ENCODE measurements around the gene IRS2.

The IRS2 gene

DNA sequence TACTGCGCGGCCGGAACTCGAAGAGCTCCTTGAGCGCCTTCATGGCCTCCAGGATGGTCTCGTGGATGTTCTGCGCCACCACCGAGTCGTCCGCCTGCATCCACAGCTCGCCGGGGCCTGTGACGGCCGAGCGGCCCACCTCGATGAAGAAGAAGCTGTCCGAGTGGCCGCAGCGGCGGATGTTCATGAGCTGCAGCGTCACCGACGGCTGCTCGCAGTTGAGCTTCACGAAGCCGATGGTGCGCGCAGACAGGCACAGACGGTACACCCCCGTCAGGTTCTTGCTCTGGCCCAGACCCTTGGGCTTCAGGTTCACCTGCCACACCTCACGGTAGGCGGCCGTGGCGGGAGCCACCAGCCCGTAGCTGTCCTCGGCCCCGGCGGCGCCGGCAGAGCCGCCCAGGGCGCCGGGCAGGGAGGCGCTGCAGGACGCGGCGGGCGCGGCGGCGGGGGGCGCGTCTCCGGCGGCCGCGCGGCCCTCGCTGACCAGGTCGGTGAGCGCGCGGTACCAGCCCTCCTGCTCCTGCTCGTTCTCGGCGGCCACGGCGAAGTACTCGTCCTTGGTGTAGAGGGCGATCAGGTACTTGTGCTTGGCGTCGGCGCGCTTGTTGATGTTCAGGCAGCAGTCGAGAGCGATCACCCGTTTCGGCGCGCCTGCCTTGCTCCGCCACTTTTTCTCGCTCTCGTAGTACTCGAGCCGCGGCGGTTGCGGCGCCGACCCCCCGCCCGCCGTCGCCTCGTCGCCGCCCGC, 1.1 kb downstream of the IRS2 start:
- Histone ChIP-seq H3K4me3 (ENCODE audit: low read depth in 1 of 2, low read length in 2 of 2) (peak overlapping the region; percentile 55 to 63), H3K4me1 (ENCODE audit: insufficient read depth, low read length) (peaks cover 16% of the 10 kb centered on the region), H3K9ac (ENCODE audit: low read length) (no peak overlapping the region), H3K9me3 (ENCODE audit: low read length) (no peaks in the 10 kb centered on the region), H3K27me3 (ENCODE audit: control insufficient read depth in 1 of 2, insufficient read depth in 2 of 2, low read length in 2 of 2) (no peaks in the 10 kb centered on the region), H3K36me3 (ENCODE audit: insufficient read depth, low read length) (peaks cover 4% of the 10 kb centered on the region), H3K27ac (ENCODE audit: low read depth, low read length) (peak overlapping the region; percentile 82)

DNA sequence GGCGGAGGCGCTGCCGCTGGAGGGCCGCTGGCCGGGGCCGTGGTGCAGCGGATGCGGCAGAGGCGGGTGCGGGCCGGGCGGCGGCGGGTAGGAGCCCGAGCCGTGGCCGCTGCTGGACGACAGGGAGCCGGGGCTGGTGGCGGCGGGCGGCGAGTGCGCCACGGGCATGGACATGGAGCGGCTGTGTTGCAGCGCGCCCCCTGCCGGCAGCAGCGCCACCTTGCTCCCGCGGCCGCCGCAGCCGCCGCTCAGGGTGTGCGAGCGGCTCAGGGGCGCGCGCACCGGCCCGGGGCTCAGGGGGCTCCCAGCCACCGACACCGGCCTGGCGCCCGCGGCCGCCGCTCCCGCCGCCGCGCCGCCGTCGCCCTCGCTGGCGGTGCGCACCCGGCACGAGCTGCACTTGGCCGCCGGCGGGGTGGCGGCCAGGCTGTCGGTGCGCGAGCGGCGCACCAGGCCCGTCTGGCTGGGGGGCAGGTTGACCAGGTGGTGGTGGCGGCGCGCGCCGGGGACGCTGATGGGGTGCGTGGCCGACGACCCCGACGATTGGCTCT, 1.7 kb downstream of the IRS2 start:
- peak overlapping the region; percentile 82 for H3K27ac ChIP-seq (ENCODE audit: low read depth, low read length)

DNA sequence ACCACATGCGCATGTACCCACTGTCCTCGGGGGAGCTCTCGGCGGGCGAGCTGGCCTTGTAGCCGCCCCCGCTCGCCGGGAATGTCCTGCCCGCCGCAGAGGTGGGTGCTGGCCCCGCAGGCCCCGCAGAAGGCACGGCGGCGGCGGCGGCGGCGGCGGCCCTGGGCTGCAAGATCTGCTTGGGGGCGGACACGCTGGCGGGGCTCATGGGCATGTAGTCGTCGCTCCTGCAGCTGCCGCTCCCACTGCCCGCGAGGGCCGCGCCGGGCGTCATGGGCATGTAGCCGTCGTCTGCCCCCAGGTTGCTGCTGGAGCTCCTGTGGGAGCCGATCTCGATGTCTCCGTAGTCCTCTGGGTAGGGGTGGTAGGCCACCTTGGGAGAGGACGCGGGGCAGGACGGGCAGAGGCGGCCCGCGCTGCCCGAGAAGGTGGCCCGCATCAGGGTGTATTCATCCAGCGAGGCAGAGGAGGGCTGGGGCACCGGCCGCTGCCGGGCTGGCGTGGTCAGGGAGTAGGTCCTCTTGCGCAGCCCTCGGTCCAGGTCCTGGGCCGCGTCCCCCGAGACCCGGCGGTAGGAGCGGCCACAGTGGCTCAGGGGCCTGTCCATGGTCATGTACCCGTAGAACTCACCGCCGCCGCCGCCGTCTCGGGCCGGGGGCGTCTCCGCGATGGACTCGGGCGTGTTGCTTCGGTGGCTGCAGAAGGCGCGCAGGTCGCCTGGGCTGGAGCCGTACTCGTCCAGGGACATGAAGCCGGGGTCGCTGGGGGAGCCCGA, 2.4 kb downstream of the IRS2 start:
- H3K4me1 ChIP-seq (ENCODE audit: insufficient read depth, low read length) = peaks cover 26% of the 10 kb centered on the region

More for the DNA sequence above, 1.7 kb downstream of the IRS2 start:
- H3K9ac ChIP-seq (ENCODE audit: low read length) = no peak overlapping the region
- H3K4me1 ChIP-seq (ENCODE audit: insufficient read depth, low read length) = peaks cover 21% of the 10 kb centered on the region
- H3K4me3 ChIP-seq (ENCODE audit: low read depth in 1 of 2, low read length in 2 of 2) = peak overlapping the region; percentile 55 to 63
- peaks cover 4% of the 10 kb centered on the region for H3K36me3 ChIP-seq (ENCODE audit: insufficient read depth, low read length)
- H3K9me3 ChIP-seq (ENCODE audit: low read length) = no peaks in the 10 kb centered on the region
- no peaks in the 10 kb centered on the region for H3K27me3 ChIP-seq (ENCODE audit: control insufficient read depth in 1 of 2, insufficient read depth in 2 of 2, low read length in 2 of 2)

DNA sequence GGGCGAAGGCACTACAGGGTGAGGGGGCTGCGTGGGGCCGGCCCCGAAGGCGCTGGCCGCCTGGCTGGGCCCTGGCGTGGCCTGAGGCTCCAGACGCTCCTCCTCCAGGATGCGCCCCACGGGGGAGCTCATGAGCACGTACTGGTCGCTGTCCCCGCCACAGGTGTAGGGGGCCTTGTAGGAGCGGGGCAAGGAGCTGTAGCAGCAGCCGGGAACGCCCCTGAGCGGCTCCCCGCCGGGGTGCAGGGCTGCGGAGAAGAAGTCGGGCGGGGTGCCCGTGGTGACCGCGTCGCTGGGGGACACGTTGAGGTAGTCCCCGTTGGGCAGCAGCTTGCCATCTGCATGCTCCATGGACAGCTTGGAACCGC, 3.0 kb downstream of the IRS2 start:
- Histone ChIP-seq H3K27ac (ENCODE audit: low read depth, low read length) (no peak overlapping the region), H3K9ac (ENCODE audit: low read length) (no peak overlapping the region), H3K27me3 (ENCODE audit: control insufficient read depth in 1 of 2, insufficient read depth in 2 of 2, low read length in 2 of 2) (no peaks in the 10 kb centered on the region), H3K36me3 (ENCODE audit: insufficient read depth, low read length) (peaks cover 4% of the 10 kb centered on the region), H3K4me3 (ENCODE audit: low read depth in 1 of 2, low read length in 2 of 2) (peak overlapping the region in 1 of 2 donors; percentile 32), H3K9me3 (ENCODE audit: low read length) (no peaks in the 10 kb centered on the region), H3K4me1 (ENCODE audit: insufficient read depth, low read length) (peaks cover 26% of the 10 kb centered on the region)

More for the DNA sequence above, 2.4 kb downstream of the IRS2 start:
- no peaks in the 10 kb centered on the region for H3K27me3 ChIP-seq (ENCODE audit: control insufficient read depth in 1 of 2, insufficient read depth in 2 of 2, low read length in 2 of 2)
- no peaks in the 10 kb centered on the region for H3K9me3 ChIP-seq (ENCODE audit: low read length)
- H3K4me3 ChIP-seq (ENCODE audit: low read depth in 1 of 2, low read length in 2 of 2) = peak overlapping the region; percentile 43 to 54
- peak overlapping the region; percentile 61 for H3K27ac ChIP-seq (ENCODE audit: low read depth, low read length)
- H3K9ac ChIP-seq (ENCODE audit: low read length) = no peak overlapping the region
- H3K36me3 ChIP-seq (ENCODE audit: insufficient read depth, low read length) = peaks cover 4% of the 10 kb centered on the region

DNA sequence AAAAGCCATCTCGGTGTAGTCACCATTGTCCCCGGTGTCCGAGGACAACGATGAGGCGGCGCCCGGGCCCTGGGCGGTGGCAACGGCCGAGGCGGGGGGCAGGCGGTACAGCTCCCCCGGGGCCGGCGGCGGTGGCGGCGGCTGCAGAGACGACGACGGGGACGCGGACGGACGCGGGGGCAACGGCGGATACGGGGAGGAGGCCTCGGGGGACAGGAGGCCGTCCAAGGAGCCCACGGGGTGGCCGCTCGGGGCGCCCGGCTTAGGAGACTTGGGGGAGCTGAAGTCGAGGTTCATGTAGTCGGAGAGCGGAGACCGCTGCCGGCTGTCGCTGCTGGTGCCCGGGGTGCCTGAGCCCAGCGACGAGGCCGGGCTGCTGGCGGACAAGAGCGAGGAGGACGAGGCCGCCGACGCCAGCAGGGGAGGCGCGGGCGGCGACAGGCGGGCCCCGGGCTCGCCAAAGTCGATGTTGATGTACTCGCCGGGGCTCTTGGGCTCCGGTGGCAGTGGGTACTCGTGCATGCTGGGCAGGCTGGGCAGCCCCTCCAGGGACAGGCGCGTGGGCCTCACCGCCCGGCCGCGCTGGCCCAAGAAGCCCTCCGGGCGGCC, 3.5 kb downstream of the IRS2 start:
- Histone ChIP-seq H3K4me1 (ENCODE audit: insufficient read depth, low read length) (peaks cover 28% of the 10 kb centered on the region), H3K27ac (ENCODE audit: low read depth, low read length) (no peak overlapping the region), H3K9me3 (ENCODE audit: low read length) (no peaks in the 10 kb centered on the region), H3K4me3 (ENCODE audit: low read depth in 1 of 2, low read length in 2 of 2) (peak overlapping the region in 1 of 2 donors; percentile 32), H3K27me3 (ENCODE audit: control insufficient read depth in 1 of 2, insufficient read depth in 2 of 2, low read length in 2 of 2) (no peaks in the 10 kb centered on the region), H3K36me3 (ENCODE audit: insufficient read depth, low read length) (peaks cover 4% of the 10 kb centered on the region), H3K9ac (ENCODE audit: low read length) (no peak overlapping the region)

GRCh38 chr13:109782066-109782822, 4.1 kb downstream of the IRS2 start:
- Histone ChIP-seq H3K27ac (ENCODE audit: low read depth, low read length) (no peak overlapping the region), H3K4me1 (ENCODE audit: insufficient read depth, low read length) (peaks cover 34% of the 10 kb centered on the region), H3K36me3 (ENCODE audit: insufficient read depth, low read length) (peaks cover 4% of the 10 kb centered on the region), H3K27me3 (ENCODE audit: control insufficient read depth in 1 of 2, insufficient read depth in 2 of 2, low read length in 2 of 2) (no peaks in the 10 kb centered on the region), H3K9me3 (ENCODE audit: low read length) (no peaks in the 10 kb centered on the region), H3K9ac (ENCODE audit: low read length) (no peak overlapping the region), H3K4me3 (ENCODE audit: low read depth in 1 of 2, low read length in 2 of 2) (peak overlapping the region; percentile 37 to 68)

GRCh38 chr13:109781384-109782065, 4.9 kb downstream of the IRS2 start:
- Histone ChIP-seq H3K9ac (ENCODE audit: low read length) (peak overlapping the region; percentile 37), H3K4me1 (ENCODE audit: insufficient read depth, low read length) (peaks cover 37% of the 10 kb centered on the region), H3K9me3 (ENCODE audit: low read length) (no peaks in the 10 kb centered on the region), H3K27ac (ENCODE audit: low read depth, low read length) (peak overlapping the region; percentile 37), H3K4me3 (ENCODE audit: low read depth in 1 of 2, low read length in 2 of 2) (peak overlapping the region; percentile 37 to 68), H3K36me3 (ENCODE audit: insufficient read depth, low read length) (peaks cover 4% of the 10 kb centered on the region), H3K27me3 (ENCODE audit: control insufficient read depth in 1 of 2, insufficient read depth in 2 of 2, low read length in 2 of 2) (no peaks in the 10 kb centered on the region)

DNA sequence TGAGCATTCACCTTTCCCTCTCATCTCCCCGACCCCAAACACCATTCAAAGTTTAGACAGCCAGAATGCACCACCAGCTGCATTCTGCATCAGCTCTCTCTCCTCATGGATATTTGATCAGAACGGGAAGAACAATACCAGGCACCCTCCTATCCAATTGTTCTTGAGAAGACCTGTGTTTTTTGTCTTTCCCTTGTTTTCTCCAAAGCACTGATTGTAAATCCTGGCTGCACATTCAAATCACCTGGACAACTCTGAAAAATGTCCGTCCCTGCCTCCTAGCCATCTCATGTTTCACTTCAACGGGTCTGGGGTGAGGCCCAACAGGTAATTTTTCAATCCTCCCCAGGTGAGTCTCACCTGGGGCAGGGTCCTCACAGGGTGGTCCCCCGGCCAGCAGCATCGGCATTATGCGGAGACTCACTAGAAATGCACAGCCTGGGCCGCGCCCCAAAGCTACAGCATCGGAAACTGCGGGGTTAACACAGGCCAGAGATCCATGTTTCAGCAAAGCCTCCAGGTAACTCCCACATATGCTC, 5.5 kb downstream of the IRS2 start:
- Histone ChIP-seq H3K4me1 (ENCODE audit: insufficient read depth, low read length) (peaks cover 40% of the 10 kb centered on the region), H3K9me3 (ENCODE audit: low read length) (no peaks in the 10 kb centered on the region), H3K9ac (ENCODE audit: low read length) (peak overlapping the region; percentile 37), H3K27me3 (ENCODE audit: control insufficient read depth in 1 of 2, insufficient read depth in 2 of 2, low read length in 2 of 2) (no peaks in the 10 kb centered on the region), H3K36me3 (ENCODE audit: insufficient read depth, low read length) (peaks cover 4% of the 10 kb centered on the region), H3K27ac (ENCODE audit: low read depth, low read length) (peak overlapping the region; percentile 37), H3K4me3 (ENCODE audit: low read depth in 1 of 2, low read length in 2 of 2) (peak overlapping the region; percentile 37 to 68)

DNA sequence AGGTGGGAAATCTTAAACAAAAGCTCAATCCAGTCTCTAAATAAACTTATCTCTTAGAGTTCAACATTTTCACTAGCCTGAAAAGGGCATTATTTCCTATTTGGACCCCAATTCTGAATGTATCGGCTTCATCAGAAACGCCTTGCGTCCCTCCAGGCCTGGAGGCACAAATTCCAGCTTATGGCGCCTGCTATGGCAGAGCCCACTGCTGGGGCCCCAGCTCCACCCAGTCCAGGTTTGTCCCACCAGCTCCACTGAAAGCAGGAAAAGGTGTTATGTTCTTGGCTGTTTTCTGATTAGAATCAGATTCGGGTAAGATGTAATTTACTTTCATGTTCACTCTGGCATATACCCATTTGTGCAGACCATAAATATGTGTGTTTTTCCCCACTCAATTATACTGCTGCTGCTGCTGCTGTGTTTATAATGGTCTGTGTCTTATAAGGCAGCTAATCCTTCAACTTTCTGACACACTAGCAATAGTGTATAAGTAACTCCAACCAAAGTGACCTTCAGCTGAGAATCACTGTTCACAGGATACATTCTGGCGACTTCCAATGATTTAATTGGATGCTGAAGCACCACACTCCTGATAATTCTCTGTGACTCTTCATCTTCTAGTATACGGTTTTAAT, 6.4 kb downstream of the IRS2 start:
- Histone ChIP-seq H3K4me1 (ENCODE audit: insufficient read depth, low read length) (peaks cover 40% of the 10 kb centered on the region), H3K27ac (ENCODE audit: low read depth, low read length) (no peak overlapping the region), H3K9ac (ENCODE audit: low read length) (no peak overlapping the region), H3K27me3 (ENCODE audit: control insufficient read depth in 1 of 2, insufficient read depth in 2 of 2, low read length in 2 of 2) (no peaks in the 10 kb centered on the region), H3K4me3 (ENCODE audit: low read depth in 1 of 2, low read length in 2 of 2) (peak overlapping the region; percentile 34 to 68), H3K9me3 (ENCODE audit: low read length) (no peaks in the 10 kb centered on the region), H3K36me3 (ENCODE audit: insufficient read depth, low read length) (peaks cover 4% of the 10 kb centered on the region)

DNA sequence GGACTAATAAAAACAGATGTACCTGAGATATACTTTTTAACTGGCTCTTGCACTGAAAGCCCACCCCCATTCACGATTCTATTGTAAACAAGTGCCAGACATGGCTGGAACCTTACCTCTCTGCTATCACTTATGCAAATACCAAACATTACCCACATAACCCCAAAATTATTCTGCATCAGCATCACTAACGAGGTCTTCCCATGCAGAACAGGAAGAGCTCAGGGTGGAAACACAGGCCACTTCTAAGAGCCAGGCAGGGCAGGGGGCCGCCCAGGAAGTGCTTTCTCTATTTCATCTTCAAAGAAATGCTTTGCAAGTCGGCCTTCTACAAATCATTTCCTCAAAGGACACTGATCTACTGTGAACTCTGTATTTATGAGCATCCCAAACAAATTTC, 7.3 kb downstream of the IRS2 start:
- Histone ChIP-seq H3K9ac (ENCODE audit: low read length) (no peak overlapping the region), H3K9me3 (ENCODE audit: low read length) (no peaks in the 10 kb centered on the region), H3K4me1 (ENCODE audit: insufficient read depth, low read length) (peaks cover 40% of the 10 kb centered on the region), H3K27ac (ENCODE audit: low read depth, low read length) (no peak overlapping the region), H3K27me3 (ENCODE audit: control insufficient read depth in 1 of 2, insufficient read depth in 2 of 2, low read length in 2 of 2) (no peaks in the 10 kb centered on the region), H3K36me3 (ENCODE audit: insufficient read depth, low read length) (peaks cover 4% of the 10 kb centered on the region), H3K4me3 (ENCODE audit: low read depth in 1 of 2, low read length in 2 of 2) (peak overlapping the region in 1 of 2 donors; percentile 68)
